Measurements from ENCODE around the gene SPATA2L. TPM values are rescaled to one million over a fixed set of nuclear protein-coding genes. Genes with fewer than 3 reads are reported as not detected.

SPATA2L gene
- polyA plus RNA-seq, 1 donor (not counting 4 experiments of a cell fraction or from before 2014, with no cell fraction given): 1.7 TPM

GRCh38 chr16:89709166-89709565, 7.7 kb upstream of the SPATA2L start:
- Histone ChIP-seq H3K4me2 (ENCODE audit: control insufficient read depth, extremely low read depth, insufficient read depth, low read depth, low read length) (no peak overlapping the region), H3K9me3 (ENCODE audit: control insufficient read depth, low read depth, low read length) (no peaks in the 10 kb centered on the region), H3K9me1 (ENCODE audit: control insufficient read depth, extremely low read depth, insufficient read depth, low read length) (no peaks in the 10 kb centered on the region), H3K27ac (ENCODE audit: control insufficient read depth, insufficient read depth, low read length) (no peak overlapping the region), H3K36me3 (ENCODE audit: control insufficient read depth in 2 of 2, extremely low read depth in 1 of 2, insufficient read depth in 2 of 2, low read length in 2 of 2) (peaks cover 1 to 2% of the 10 kb centered on the region in 2 experiments), H3K27me3 (ENCODE audit: control insufficient read depth, extremely low read depth, insufficient read depth, low read length) (no peaks in the 10 kb centered on the region), H2AFZ (ENCODE audit: control insufficient read depth, low read length) (no peak overlapping the region), H3K4me1 (ENCODE audit: control insufficient read depth, extremely low read depth, insufficient read depth, low read length) (peaks cover 11% of the 10 kb centered on the region), H3K4me3 (ENCODE audit: control insufficient read depth in 2 of 3, extremely low read depth in 1 of 3, insufficient read depth in 2 of 3, low read depth in 1 of 3, low read length in 3 of 3) (no peak overlapping the region), H3K79me2 (ENCODE audit: control insufficient read depth, insufficient read depth, low read length) (peaks cover 4% of the 10 kb centered on the region), H3K9ac (ENCODE audit: control insufficient read depth, extremely low read depth, insufficient read depth, low read length) (no peak overlapping the region), H4K20me1 (ENCODE audit: control insufficient read depth, extremely low read depth, insufficient read depth, low read length) (no peaks in the 10 kb centered on the region)
- TF ChIP-seq, protein P1, sequence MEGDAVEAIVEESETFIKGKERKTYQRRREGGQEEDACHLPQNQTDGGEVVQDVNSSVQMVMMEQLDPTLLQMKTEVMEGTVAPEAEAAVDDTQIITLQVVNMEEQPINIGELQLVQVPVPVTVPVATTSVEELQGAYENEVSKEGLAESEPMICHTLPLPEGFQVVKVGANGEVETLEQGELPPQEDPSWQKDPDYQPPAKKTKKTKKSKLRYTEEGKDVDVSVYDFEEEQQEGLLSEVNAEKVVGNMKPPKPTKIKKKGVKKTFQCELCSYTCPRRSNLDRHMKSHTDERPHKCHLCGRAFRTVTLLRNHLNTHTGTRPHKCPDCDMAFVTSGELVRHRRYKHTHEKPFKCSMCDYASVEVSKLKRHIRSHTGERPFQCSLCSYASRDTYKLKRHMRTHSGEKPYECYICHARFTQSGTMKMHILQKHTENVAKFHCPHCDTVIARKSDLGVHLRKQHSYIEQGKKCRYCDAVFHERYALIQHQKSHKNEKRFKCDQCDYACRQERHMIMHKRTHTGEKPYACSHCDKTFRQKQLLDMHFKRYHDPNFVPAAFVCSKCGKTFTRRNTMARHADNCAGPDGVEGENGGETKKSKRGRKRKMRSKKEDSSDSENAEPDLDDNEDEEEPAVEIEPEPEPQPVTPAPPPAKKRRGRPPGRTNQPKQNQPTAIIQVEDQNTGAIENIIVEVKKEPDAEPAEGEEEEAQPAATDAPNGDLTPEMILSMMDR (optimal IDR thresholded peaks at IDR 0.05 in 1 of 3, IDR thresholded peaks at IDR 0.05 in 1 of 3, conservative IDR thresholded peaks at IDR 0.05 in 1 of 3; ENCODE audit: extremely low read depth in 1 of 3, insufficient read depth in 2 of 3, low read length in 3 of 3): no peak
- TF ChIP-seq EZH2 (IDR thresholded peaks at IDR 0.05; ENCODE audit: low read length): no peak
- no peak for FAIRE-seq
- no peak for DNase-seq (ENCODE audit: low read depth, low spot score)
- dilution Hi-C loops (cut with MboI; ENCODE audit: extremely low pct_ligation_motif_present, low sequenced_read_pairs): no loop called here

DNA sequence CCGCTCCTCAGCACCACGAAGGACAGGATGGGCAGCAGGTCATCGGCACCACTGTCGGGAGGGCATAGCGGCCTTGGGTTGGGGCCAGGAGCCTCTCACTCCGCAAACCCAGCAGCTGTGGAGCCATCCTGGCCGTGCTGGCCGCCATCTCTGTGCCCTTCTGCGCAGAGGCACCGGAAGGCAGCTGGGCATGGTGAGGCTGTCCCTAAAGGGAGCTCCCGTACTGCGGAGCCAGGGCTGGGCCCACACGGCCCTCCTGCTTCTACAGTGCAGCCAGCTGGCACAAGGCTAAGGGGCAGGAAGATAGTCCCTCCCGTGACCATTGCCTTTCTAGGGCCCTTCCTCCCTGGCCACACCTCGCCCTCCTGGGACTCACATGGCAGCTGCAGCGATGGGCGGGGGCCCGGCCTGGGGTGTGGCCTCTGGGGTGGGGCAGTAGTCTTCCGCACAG, 7.0 kb upstream of the SPATA2L start:
- Histone ChIP-seq H4K20me1 (ENCODE audit: control insufficient read depth, extremely low read depth, insufficient read depth, low read length) (no peaks in the 10 kb centered on the region), H3K4me1 (ENCODE audit: control insufficient read depth, extremely low read depth, insufficient read depth, low read length) (peaks cover 11% of the 10 kb centered on the region), H3K9me3 (ENCODE audit: control insufficient read depth, low read depth, low read length) (no peaks in the 10 kb centered on the region), H3K27me3 (ENCODE audit: control insufficient read depth, extremely low read depth, insufficient read depth, low read length) (no peaks in the 10 kb centered on the region), H2AFZ (ENCODE audit: control insufficient read depth, low read length) (no peak overlapping the region), H3K79me2 (ENCODE audit: control insufficient read depth, insufficient read depth, low read length) (peaks cover 4% of the 10 kb centered on the region), H3K27ac (ENCODE audit: control insufficient read depth, insufficient read depth, low read length) (no peak overlapping the region), H3K36me3 (ENCODE audit: control insufficient read depth in 2 of 2, extremely low read depth in 1 of 2, insufficient read depth in 2 of 2, low read length in 2 of 2) (peaks cover 0 to 1% of the 10 kb centered on the region in 2 experiments), H3K9me1 (ENCODE audit: control insufficient read depth, extremely low read depth, insufficient read depth, low read length) (no peaks in the 10 kb centered on the region), H3K9ac (ENCODE audit: control insufficient read depth, extremely low read depth, insufficient read depth, low read length) (no peak overlapping the region), H3K4me3 (ENCODE audit: control insufficient read depth in 2 of 3, extremely low read depth in 1 of 3, insufficient read depth in 2 of 3, low read depth in 1 of 3, low read length in 3 of 3) (no peak overlapping the region), H3K4me2 (ENCODE audit: control insufficient read depth, extremely low read depth, insufficient read depth, low read depth, low read length) (no peak overlapping the region)
- DNase-seq (ENCODE audit: low read depth, low spot score) (no peak), FAIRE-seq (no peak)
- no peak for TF ChIP-seq EZH2 (IDR thresholded peaks at IDR 0.05; ENCODE audit: low read length)
- TF ChIP-seq, protein P1 (optimal IDR thresholded peaks at IDR 0.05 in 1 of 3, IDR thresholded peaks at IDR 0.05 in 1 of 3, conservative IDR thresholded peaks at IDR 0.05 in 1 of 3; ENCODE audit: extremely low read depth in 1 of 3, insufficient read depth in 2 of 3, low read length in 3 of 3): no peak
- dilution Hi-C loops (cut with MboI; ENCODE audit: extremely low pct_ligation_motif_present, low sequenced_read_pairs): no loop called here
